Measurements from ENCODE around the gene RASA3. TPM values are rescaled to one million over a fixed set of nuclear protein-coding genes. Genes with fewer than 3 reads are reported as not detected.
"Not testable (repeated sequence)": the region's sequence is repeated elsewhere in the genome, so short reads cannot be mapped to it uniquely, and the experiment has no call there.

The RASA3 gene
- total RNA-seq, 1 donor from 2014 or later, result 25.4 TPM

GRCh38 chr13:114105521-114106225, 26.8 kb downstream of the RASA3 start:
- H3K4me3 ChIP-seq (ENCODE audit: low read depth, low read length), result no peak overlapping the region

DNA sequence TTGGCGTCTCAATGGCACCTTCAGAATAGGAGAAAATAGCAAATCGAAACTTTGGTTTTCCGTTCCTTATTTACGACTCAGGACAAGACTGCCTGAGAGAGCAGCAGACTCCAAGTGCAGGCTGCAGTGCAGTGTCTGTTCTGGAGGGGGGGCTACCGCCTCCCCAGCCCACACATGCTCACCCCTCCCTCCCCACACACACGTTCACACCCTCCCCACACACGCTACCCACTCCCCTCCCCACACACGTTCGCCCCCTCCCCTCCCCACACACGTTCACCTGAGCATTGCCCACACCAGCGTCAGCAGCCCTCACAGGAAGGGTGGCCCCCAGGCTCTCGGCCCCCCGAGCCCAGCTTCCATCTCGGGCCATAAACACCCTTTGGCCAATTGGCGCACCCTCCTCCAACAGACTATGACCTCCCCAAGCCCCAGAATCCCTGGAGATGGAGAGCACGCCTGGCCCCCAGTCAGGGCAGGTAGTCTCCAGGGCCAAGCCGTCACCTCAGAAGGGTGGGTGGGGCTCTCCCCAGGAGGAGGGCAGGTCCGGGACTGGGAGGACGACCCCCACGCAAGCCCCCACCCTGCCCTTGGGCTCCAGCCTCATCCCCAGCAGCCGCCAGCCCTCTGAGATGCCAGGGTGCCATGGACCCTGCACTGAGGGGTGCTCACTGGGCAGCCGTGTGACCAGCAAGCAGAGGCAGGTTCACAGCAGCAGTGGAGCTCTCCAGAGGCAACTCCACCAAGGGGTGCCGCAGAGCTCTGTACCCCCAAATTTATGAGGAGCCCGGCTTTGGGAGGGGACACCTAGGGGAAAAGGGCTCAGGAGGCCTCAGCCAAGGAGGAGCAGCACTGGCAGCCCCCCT, 27.5 kb downstream of the RASA3 start:
- no peak for DNase-seq (ENCODE audit: low read depth)
- no peaks in the 10 kb centered on the region for H3K36me3 ChIP-seq (ENCODE audit: control insufficient read depth, insufficient read depth, low read length)
- H3K27me3 ChIP-seq (ENCODE audit: control insufficient read depth, insufficient read depth, low read length), result no peaks in the 10 kb centered on the region
- no peak overlapping the region for H3K4me3 ChIP-seq (ENCODE audit: low read depth, low read length)
- TF ChIP-seq, protein P1, sequence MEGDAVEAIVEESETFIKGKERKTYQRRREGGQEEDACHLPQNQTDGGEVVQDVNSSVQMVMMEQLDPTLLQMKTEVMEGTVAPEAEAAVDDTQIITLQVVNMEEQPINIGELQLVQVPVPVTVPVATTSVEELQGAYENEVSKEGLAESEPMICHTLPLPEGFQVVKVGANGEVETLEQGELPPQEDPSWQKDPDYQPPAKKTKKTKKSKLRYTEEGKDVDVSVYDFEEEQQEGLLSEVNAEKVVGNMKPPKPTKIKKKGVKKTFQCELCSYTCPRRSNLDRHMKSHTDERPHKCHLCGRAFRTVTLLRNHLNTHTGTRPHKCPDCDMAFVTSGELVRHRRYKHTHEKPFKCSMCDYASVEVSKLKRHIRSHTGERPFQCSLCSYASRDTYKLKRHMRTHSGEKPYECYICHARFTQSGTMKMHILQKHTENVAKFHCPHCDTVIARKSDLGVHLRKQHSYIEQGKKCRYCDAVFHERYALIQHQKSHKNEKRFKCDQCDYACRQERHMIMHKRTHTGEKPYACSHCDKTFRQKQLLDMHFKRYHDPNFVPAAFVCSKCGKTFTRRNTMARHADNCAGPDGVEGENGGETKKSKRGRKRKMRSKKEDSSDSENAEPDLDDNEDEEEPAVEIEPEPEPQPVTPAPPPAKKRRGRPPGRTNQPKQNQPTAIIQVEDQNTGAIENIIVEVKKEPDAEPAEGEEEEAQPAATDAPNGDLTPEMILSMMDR (IDR thresholded peaks at IDR 0.05; ENCODE audit: insufficient read depth, low read length, poor library complexity, severe bottlenecking), result no peak

More at GRCh38 chr13:114105521-114106225, 26.8 kb downstream of the RASA3 start:
- DNase-seq (ENCODE audit: low read depth), result no peak
- H3K27me3 ChIP-seq (ENCODE audit: control insufficient read depth, insufficient read depth, low read length), result no peaks in the 10 kb centered on the region
- TF ChIP-seq, protein P1 (IDR thresholded peaks at IDR 0.05; ENCODE audit: insufficient read depth, low read length, poor library complexity, severe bottlenecking), result no peak
- H3K36me3 ChIP-seq (ENCODE audit: control insufficient read depth, insufficient read depth, low read length), result no peaks in the 10 kb centered on the region

DNA sequence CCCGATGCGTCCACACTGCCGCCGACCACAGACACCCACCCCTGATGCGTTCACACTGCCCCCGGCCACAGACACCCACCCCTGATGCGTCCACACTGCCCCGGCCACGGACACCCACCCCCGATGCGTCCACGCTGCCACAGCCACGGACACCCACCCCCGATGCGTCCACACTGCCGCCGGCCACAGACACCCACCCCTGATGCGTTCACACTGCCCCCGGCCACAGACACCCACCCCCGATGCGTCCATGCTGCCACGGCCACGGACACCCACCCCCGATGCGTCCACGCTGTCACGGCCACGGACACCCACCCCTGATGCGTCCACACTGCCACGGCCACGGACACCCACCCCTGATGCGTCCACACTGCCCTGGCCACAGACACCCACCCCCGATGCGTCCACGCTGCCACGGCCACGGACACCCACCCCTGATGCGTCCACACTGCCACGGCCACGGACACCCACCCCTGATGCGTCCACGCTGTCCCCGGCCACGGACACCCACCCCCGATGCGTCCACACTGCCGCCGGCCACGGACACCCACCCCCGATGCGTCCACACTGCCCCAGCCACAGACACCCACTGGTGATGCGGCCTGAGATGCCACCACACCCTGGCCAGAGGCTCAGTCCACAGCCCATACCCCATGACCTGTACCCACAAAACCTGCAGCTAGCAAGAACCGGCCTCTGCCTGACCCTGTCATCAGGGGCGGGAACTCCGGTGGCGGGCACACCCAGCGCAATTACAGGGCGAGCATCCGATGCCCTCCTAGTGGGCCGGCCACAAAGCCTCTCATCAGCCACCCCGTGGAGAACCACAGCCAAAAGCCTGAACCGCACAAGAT, 28.4 kb downstream of the RASA3 start:
- TF ChIP-seq, protein P1 (IDR thresholded peaks at IDR 0.05; ENCODE audit: insufficient read depth, low read length, poor library complexity, severe bottlenecking), result no peak
- Histone ChIP-seq H3K27me3 (ENCODE audit: control insufficient read depth, insufficient read depth, low read length) (no peaks in the 10 kb centered on the region), H3K4me3 (ENCODE audit: low read depth, low read length) (no peak overlapping the region), H3K36me3 (ENCODE audit: control insufficient read depth, insufficient read depth, low read length) (no peaks in the 10 kb centered on the region)
- DNase-seq (ENCODE audit: low read depth), result no peak

GRCh38 chr13:114103289-114103621, 29.2 kb downstream of the RASA3 start:
- H3K4me3 ChIP-seq (ENCODE audit: low read depth, low read length); DNase-seq (ENCODE audit: low read depth); H3K36me3 ChIP-seq (ENCODE audit: control insufficient read depth, insufficient read depth, low read length); H3K27me3 ChIP-seq (ENCODE audit: control insufficient read depth, insufficient read depth, low read length): not testable (repeated sequence)

DNA sequence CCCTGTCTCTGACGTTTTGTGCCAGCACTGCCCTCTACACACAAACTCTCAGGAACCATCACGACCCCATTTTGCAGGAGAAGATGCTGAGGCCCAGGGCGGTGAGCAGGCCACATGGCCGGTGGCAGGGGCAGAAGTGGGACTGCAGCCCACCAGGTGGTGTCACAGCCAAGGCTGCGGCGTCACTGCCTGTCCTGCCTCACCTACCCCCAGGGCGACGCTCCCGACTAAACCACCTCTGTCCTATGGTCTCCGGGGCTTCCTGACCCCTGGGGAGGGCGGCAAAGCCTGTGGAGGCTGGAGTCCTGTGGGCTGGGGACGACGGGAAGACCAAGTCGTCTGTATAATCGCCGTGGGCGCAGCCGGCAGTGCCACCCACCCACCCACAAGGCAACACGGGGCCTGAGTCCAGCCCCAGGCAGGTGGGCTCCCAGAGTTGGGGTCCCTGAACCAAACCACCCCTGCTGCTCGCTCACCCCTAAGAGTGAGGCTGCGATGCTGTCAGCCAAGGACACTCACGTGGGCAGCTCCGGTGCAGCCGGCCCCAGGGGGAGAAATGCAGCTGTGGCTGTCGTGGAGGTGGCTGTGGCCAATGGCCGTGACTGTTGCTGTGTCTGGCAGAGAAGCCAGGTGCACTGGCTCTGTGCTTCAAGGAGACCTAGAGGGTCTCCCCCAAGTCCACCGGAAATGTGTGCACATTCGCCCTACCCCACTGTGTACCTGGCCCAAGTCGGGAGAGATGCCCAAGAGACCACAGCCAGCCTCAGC, 29.7 kb downstream of the RASA3 start:
- TF ChIP-seq, protein P1 (IDR thresholded peaks at IDR 0.05; ENCODE audit: insufficient read depth, low read length, poor library complexity, severe bottlenecking), result no peak
- H3K27me3 ChIP-seq (ENCODE audit: control insufficient read depth, insufficient read depth, low read length), result no peaks in the 10 kb centered on the region
- no peak overlapping the region for H3K4me3 ChIP-seq (ENCODE audit: low read depth, low read length)
- no peak for DNase-seq (ENCODE audit: low read depth)
- no peaks in the 10 kb centered on the region for H3K36me3 ChIP-seq (ENCODE audit: control insufficient read depth, insufficient read depth, low read length)
